ENCODE measurements around the gene CFAP161. TPM values are rescaled to one million over a fixed set of nuclear protein-coding genes. Genes with fewer than 3 reads are reported as not detected.

Gene CFAP161
- total RNA-seq, 1 donor from 2014 or later, result 0.36 TPM

GRCh38 chr15:81113861-81114291 lies 20.2 kb upstream of the CFAP161 start:
- no peaks in the 10 kb centered on the region for H3K36me3 Mint-ChIP-seq
- TF ChIP-seq CTCF (conservative IDR thresholded peaks at IDR 0.05), result no peak
- no peaks in the 10 kb centered on the region for H3K9me3 Mint-ChIP-seq
- peaks cover 39% of the 10 kb centered on the region for H3K27me3 Mint-ChIP-seq
- no peak overlapping the region for H3K27ac Mint-ChIP-seq
- H3K4me1 Mint-ChIP-seq (ENCODE audit: unreplicated experiment), result peaks cover 10% of the 10 kb centered on the region
- no peak overlapping the region for H3K4me3 Mint-ChIP-seq
- no peak for DNase-seq (ENCODE audit: extremely low spot score, unreplicated experiment)

GRCh38 chr15:81115054-81115939 lies 18.8 kb upstream of the CFAP161 start:
- H3K9me3 Mint-ChIP-seq, result peaks cover 4% of the 10 kb centered on the region
- no peak overlapping the region for H3K27ac Mint-ChIP-seq
- peaks cover 10% of the 10 kb centered on the region for H3K4me1 Mint-ChIP-seq (ENCODE audit: unreplicated experiment)
- H3K27me3 Mint-ChIP-seq, result peaks cover 41% of the 10 kb centered on the region
- H3K36me3 Mint-ChIP-seq, result no peaks in the 10 kb centered on the region
- no peak for TF ChIP-seq CTCF (conservative IDR thresholded peaks at IDR 0.05)
- DNase-seq (ENCODE audit: extremely low spot score, unreplicated experiment), result no peak
- no peak overlapping the region for H3K4me3 Mint-ChIP-seq

DNA sequence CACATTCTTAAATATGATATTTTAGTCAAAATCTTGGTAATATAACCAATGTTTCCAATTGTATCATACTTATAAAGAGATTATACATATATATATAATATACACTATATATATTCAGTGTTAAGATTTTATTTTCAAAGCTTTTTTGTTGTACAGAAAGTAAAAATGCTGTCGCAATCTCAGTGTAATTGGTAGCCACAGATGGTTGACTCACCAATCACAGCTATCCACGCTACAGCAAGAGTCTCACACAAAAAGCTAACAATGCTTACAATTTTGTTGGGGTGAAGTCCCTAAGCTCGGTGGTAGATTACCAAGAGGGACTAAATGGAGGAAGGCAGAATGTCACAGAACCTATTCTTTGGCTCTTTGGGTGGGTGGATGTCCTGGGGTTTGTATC lies 16.9 kb upstream of the CFAP161 start:
- no peak overlapping the region for H3K4me3 Mint-ChIP-seq
- H3K27ac Mint-ChIP-seq, result no peak overlapping the region
- H3K9me3 Mint-ChIP-seq, result peaks cover 6% of the 10 kb centered on the region
- peaks cover 3% of the 10 kb centered on the region for H3K4me1 Mint-ChIP-seq (ENCODE audit: unreplicated experiment)
- H3K36me3 Mint-ChIP-seq, result no peaks in the 10 kb centered on the region
- TF ChIP-seq CTCF (conservative IDR thresholded peaks at IDR 0.05), result no peak
- H3K27me3 Mint-ChIP-seq, result peaks cover 32% of the 10 kb centered on the region
- DNase-seq (ENCODE audit: extremely low spot score, unreplicated experiment), result no peak

DNA sequence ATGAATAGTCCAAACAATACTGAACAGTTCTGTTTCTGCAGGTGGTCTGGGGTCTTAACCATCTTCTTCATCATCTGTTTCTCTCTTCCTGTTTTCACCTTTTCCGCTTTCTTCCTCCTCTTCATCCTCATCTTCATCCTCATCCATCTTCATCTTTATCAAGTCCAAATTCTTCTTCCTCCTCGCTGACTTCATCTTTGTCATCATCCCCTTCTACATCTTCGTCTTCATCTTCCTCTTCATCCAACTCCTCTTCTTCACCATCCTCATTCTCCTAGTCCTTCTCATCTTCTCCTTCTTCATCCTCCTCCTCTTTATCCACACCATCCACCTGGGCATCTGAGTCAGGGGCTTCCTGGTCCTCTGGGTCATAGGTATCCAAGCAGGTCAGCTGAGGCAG lies 16.5 kb upstream of the CFAP161 start:
- Mint-ChIP-seq H3K36me3 (no peaks in the 10 kb centered on the region), H3K4me3 (no peak overlapping the region), H3K27me3 (peaks cover 33% of the 10 kb centered on the region), H3K27ac (no peak overlapping the region), H3K4me1 (ENCODE audit: unreplicated experiment) (peaks cover 3% of the 10 kb centered on the region), H3K9me3 (peaks cover 6% of the 10 kb centered on the region)
- no peak for DNase-seq (ENCODE audit: extremely low spot score, unreplicated experiment)
- no peak for TF ChIP-seq CTCF (conservative IDR thresholded peaks at IDR 0.05)

- peaks cover 36% of the 10 kb centered on the region for H3K27me3 Mint-ChIP-seq
- TF ChIP-seq CTCF (conservative IDR thresholded peaks at IDR 0.05), result no peak
- H3K9me3 Mint-ChIP-seq, result peaks cover 6% of the 10 kb centered on the region
- no peak overlapping the region for H3K27ac Mint-ChIP-seq
- no peak for DNase-seq (ENCODE audit: extremely low spot score, unreplicated experiment)
- H3K4me3 Mint-ChIP-seq, result no peak overlapping the region
- peaks cover 1% of the 10 kb centered on the region for H3K4me1 Mint-ChIP-seq (ENCODE audit: unreplicated experiment)
- H3K36me3 Mint-ChIP-seq, result no peaks in the 10 kb centered on the region
Observed at GRCh38 chr15:81118361-81118760, 15.7 kb upstream of the CFAP161 start.
